HG02970 (cell line): ENCODE measurements around the gene DIPK1A.

ENCODE experiments used
- ATAC-seq: cut with Tn5 transposase; IDR thresholded peaks from one replicate; pipeline ENCODE4 v1.9.1; 2021; ENCODE audit warnings: mild to moderate bottlenecking, moderate library complexity, moderate number of reproducible peaks; ENCODE audit not compliant: unreplicated experiment, low FRiP score

DIPK1A gene

GRCh38 chr1:92961131-92961895 is at the start of gene DIPK1A:
TSS of gene DIPK1A (minus strand) at chr1:92961462. CDS start at chr1:92961429, 33 bp downstream.
- peak; percentile 51 for ATAC-seq

- ATAC-seq: no peak
Measured at GRCh38 chr1:93007941-93008577, 46.8 kb upstream of the DIPK1A start.

- ATAC-seq: no peak
Measured at GRCh38 chr1:93005252-93005598, 44.0 kb upstream of the DIPK1A start.

GRCh38 chr1:93004566-93005251 is 43.4 kb upstream of the DIPK1A start:
- ATAC-seq: no peak

- ATAC-seq: no peak
Measured at GRCh38 chr1:93003981-93004380, 42.7 kb upstream of the DIPK1A start.

- ATAC-seq: no peak
Measured at GRCh38 chr1:93002781-93003180, 41.5 kb upstream of the DIPK1A start.

- ATAC-seq: no peak
Measured at GRCh38 chr1:93001893-93002292, 40.6 kb upstream of the DIPK1A start.

GRCh38 chr1:93000751-93001175 is 39.5 kb upstream of the DIPK1A start:
- no peak for ATAC-seq

- ATAC-seq: no peak
Measured at GRCh38 chr1:93000291-93000690, 39.0 kb upstream of the DIPK1A start.

- no peak for ATAC-seq
Measured at GRCh38 chr1:92998821-92999220, 37.6 kb upstream of the DIPK1A start.

GRCh38 chr1:92995441-92996430 is 34.5 kb upstream of the DIPK1A start:
- ATAC-seq: no peak

GRCh38 chr1:92994105-92994712 is 32.9 kb upstream of the DIPK1A start:
- ATAC-seq: no peak

GRCh38 chr1:92993581-92993980 is 32.3 kb upstream of the DIPK1A start:
- no peak for ATAC-seq

GRCh38 chr1:92992877-92993276 is 31.6 kb upstream of the DIPK1A start:
- ATAC-seq: no peak

GRCh38 chr1:92992054-92992453 is 30.8 kb upstream of the DIPK1A start:
- no peak for ATAC-seq

- ATAC-seq: no peak
Measured at GRCh38 chr1:92990828-92991227, 29.6 kb upstream of the DIPK1A start.

- ATAC-seq: no peak
Measured at GRCh38 chr1:92989936-92990583, 28.8 kb upstream of the DIPK1A start.

- ATAC-seq: no peak
Measured at GRCh38 chr1:92989253-92989652, 28.0 kb upstream of the DIPK1A start.

- no peak for ATAC-seq
Measured at GRCh38 chr1:92987462-92987861, 26.2 kb upstream of the DIPK1A start.
